ENCODE results near the gene DLEC1.

DNA sequence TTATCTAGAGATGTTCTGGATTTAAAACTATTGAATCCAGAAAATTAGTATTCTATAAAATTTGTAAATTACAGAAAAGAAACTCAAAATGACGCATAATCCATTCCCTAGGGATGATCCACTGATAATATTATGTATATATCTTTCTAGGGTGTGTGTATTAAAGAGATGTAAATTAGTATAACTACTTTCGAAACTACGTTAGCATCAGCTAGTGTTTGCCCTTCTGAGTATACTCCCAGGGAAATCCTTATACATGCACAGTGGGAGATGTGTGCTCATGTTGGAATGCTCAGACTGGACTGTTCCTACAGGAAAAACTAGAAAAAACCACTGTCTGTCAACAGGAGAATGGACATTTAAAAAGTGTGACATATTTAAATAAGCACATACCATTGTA is 61.5 kb downstream of the DLEC1 start:
- no peak for TF ChIP-seq POLR2A (IDR thresholded peaks at IDR 0.05; ENCODE audit: low read depth, low read length)
- TF ChIP-seq, protein P1, sequence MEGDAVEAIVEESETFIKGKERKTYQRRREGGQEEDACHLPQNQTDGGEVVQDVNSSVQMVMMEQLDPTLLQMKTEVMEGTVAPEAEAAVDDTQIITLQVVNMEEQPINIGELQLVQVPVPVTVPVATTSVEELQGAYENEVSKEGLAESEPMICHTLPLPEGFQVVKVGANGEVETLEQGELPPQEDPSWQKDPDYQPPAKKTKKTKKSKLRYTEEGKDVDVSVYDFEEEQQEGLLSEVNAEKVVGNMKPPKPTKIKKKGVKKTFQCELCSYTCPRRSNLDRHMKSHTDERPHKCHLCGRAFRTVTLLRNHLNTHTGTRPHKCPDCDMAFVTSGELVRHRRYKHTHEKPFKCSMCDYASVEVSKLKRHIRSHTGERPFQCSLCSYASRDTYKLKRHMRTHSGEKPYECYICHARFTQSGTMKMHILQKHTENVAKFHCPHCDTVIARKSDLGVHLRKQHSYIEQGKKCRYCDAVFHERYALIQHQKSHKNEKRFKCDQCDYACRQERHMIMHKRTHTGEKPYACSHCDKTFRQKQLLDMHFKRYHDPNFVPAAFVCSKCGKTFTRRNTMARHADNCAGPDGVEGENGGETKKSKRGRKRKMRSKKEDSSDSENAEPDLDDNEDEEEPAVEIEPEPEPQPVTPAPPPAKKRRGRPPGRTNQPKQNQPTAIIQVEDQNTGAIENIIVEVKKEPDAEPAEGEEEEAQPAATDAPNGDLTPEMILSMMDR (conservative IDR thresholded peaks at IDR 0.05; ENCODE audit: low read depth, low read length): no peak
- TF ChIP-seq RFX5 (IDR thresholded peaks at IDR 0.05; ENCODE audit: low read depth, low read length): no peak
